Epithelial cell of esophagus (primary cell): Measurements from ENCODE around the gene ADAR.
A peak's percentile ranks its signal among the peaks of the same experiment; 100 is the strongest.

Source experiments
- DNase-seq: peaks from one replicate; pipeline ENCODE4 v3.0.0; 2010; ENCODE audit warnings: low read depth
- H3K4me3 ChIP-seq: 2 replicates; pipeline ENCODE4 v1.5.1; 2011; ENCODE audit warnings: mild to moderate bottlenecking, low read length, control low read depth
- CTCF ChIP-seq: IDR thresholded peaks from 2 replicates; pipeline ENCODE4 v1.5.1; 2011; ENCODE audit warnings: low read depth, mild to moderate bottlenecking, low read length, control low read depth, inconsistent platforms; ENCODE audit not compliant: insufficient read depth; ENCODE audit errors: missing control alignments

ADAR gene

GRCh38 chr1:154577346-154578057 is 30.5 kb downstream of the ADAR start:
- no peak for TF ChIP-seq CTCF
- H3K4me3 ChIP-seq, result no peak overlapping the region
- DNase-seq, result no peak

- H3K4me3 ChIP-seq, result no peak overlapping the region
- no peak for DNase-seq
- no peak for TF ChIP-seq CTCF
Observed at GRCh38 chr1:154575951-154576566, 31.9 kb downstream of the ADAR start.

GRCh38 chr1:154575147-154575927 is 32.6 kb downstream of the ADAR start:
- no peak for TF ChIP-seq CTCF
- DNase-seq, result no peak
- no peak overlapping the region for H3K4me3 ChIP-seq

- no peak for TF ChIP-seq CTCF
Observed at GRCh38 chr1:154574716-154575115, 33.3 kb downstream of the ADAR start.

DNA sequence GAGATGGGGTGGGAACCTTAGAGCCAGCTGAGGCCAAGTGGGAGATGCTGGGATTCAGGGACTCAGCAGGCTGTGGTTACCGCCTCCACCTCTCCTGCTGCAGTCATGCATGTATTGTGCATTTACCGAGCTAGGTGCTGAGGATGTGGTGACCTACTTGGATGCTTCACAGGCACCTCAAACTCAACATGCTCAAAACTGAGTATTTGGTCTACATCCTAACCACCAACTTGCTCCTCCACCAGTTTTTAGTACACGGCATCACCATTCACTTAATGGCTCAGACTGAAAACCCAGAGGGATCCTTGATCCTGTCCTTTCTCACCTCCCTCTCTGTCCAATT is 34.8 kb downstream of the ADAR start:
- TF ChIP-seq CTCF, result no peak
- no peak for DNase-seq
- H3K4me3 ChIP-seq, result no peak overlapping the region

More at GRCh38 chr1:154574716-154575115, 33.3 kb downstream of the ADAR start:
- DNase-seq, result peak; percentile 31
- H3K4me3 ChIP-seq, result no peak overlapping the region

GRCh38 chr1:154572468-154573167 is 35.4 kb downstream of the ADAR start:
- no peak for TF ChIP-seq CTCF
- no peak overlapping the region for H3K4me3 ChIP-seq
- DNase-seq, result no peak
